ENCODE measurements around the gene SPATS2. TPM values are rescaled to one million over a fixed set of nuclear protein-coding genes. Genes with fewer than 3 reads are reported as not detected.

SPATS2 gene
- total RNA-seq, 4 donors from 2014 or later = 3.3 to 46.0 (median 16.0) TPM

DNA sequence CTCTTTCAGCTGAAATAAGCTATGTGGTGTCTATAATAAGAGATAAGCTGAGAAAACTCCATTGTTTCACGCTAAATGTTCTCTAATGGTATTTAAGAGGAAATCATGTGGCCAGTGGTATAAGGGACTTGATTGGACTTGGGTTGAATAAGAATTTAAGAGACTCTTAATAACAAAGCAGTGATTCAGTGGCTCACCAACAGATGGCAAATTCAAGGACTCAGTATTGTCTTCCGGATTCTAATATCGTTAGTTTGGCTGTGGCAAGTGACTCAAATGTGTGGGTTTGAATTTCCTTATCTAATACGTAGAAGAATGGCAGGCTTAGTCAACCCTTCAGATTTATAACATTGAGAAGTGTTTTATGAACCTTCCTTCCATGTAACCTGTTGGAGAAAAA is 122.5 kb downstream of the SPATS2 start:
- intact Hi-C loops (cut with DNase I; ENCODE audit: low total_unique reads) = no loop called here
- TF ChIP-seq, protein P1, sequence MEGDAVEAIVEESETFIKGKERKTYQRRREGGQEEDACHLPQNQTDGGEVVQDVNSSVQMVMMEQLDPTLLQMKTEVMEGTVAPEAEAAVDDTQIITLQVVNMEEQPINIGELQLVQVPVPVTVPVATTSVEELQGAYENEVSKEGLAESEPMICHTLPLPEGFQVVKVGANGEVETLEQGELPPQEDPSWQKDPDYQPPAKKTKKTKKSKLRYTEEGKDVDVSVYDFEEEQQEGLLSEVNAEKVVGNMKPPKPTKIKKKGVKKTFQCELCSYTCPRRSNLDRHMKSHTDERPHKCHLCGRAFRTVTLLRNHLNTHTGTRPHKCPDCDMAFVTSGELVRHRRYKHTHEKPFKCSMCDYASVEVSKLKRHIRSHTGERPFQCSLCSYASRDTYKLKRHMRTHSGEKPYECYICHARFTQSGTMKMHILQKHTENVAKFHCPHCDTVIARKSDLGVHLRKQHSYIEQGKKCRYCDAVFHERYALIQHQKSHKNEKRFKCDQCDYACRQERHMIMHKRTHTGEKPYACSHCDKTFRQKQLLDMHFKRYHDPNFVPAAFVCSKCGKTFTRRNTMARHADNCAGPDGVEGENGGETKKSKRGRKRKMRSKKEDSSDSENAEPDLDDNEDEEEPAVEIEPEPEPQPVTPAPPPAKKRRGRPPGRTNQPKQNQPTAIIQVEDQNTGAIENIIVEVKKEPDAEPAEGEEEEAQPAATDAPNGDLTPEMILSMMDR (IDR thresholded peaks at IDR 0.05) = no peak
- TF ChIP-seq POLR2A (IDR thresholded peaks at IDR 0.05) = no peak
- no peaks in the 10 kb centered on the region for H3K27me3 ChIP-seq
- H3K4me3 ChIP-seq = no peak overlapping the region
- no peaks in the 10 kb centered on the region for H3K36me3 ChIP-seq
- H3K4me1 ChIP-seq = no peaks in the 10 kb centered on the region
- no peak overlapping the region for H3K27ac ChIP-seq
- no peak for DNase-seq
- H3K9me3 ChIP-seq = no peaks in the 10 kb centered on the region

DNA sequence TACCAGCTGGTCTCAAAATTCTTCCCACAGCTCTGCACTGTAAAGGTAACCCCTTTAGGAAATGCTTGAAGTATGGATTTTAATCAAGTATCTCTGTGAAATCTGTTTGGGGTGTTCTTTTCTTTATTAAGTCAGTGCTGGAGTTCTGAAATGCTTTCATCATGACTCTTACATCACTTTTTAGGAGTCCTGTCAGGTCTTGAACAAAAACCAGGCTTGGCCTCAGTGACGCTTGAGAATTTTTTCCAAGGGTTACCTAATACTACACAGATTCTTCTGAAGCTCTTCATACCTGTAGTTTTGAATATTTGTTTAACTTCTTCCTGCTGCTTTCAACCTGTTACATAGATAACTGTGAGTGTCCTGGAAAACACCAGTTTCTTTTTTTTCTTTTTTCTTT is 124.6 kb downstream of the SPATS2 start:
- Histone ChIP-seq H3K4me1 (no peaks in the 10 kb centered on the region), H3K27me3 (no peaks in the 10 kb centered on the region), H3K36me3 (no peaks in the 10 kb centered on the region), H3K4me3 (no peak overlapping the region), H3K27ac (peak overlapping the region in 1 of 2 donors; percentile 27), H3K9me3 (no peaks in the 10 kb centered on the region)
- TF ChIP-seq, protein P1 (IDR thresholded peaks at IDR 0.05) = no peak
- no peak for TF ChIP-seq POLR2A (IDR thresholded peaks at IDR 0.05)
- intact Hi-C loops (cut with DNase I; ENCODE audit: low total_unique reads) = no loop called here
- DNase-seq = no peak

DNA sequence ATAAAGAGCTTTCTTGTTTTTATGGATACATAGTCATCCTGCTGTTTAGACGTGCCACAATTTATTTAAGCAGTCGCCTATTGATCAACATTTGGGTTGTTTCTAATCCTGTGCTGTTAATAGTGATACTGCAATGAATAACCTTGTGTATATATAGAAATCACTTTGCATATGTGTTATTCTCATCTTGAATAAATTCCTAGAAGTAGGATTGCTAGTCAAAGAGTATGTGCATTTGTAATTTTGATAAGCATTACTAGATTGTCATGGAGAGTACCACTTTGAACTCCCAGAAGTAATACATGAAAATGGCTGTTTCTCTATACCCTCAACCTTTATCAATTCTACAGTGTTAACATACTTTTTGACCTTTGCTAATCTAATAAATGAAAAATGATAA is 126.6 kb downstream of the SPATS2 start:
- H3K27ac ChIP-seq = no peak overlapping the region
- no peaks in the 10 kb centered on the region for H3K36me3 ChIP-seq
- intact Hi-C loops (cut with DNase I; ENCODE audit: low total_unique reads) = no loop called here
- H3K27me3 ChIP-seq = no peaks in the 10 kb centered on the region
- no peak for DNase-seq
- H3K4me3 ChIP-seq = no peak overlapping the region
- no peaks in the 10 kb centered on the region for H3K9me3 ChIP-seq
- TF ChIP-seq POLR2A (IDR thresholded peaks at IDR 0.05) = no peak
- TF ChIP-seq, protein P1 (IDR thresholded peaks at IDR 0.05) = no peak
- H3K4me1 ChIP-seq = no peaks in the 10 kb centered on the region

DNA sequence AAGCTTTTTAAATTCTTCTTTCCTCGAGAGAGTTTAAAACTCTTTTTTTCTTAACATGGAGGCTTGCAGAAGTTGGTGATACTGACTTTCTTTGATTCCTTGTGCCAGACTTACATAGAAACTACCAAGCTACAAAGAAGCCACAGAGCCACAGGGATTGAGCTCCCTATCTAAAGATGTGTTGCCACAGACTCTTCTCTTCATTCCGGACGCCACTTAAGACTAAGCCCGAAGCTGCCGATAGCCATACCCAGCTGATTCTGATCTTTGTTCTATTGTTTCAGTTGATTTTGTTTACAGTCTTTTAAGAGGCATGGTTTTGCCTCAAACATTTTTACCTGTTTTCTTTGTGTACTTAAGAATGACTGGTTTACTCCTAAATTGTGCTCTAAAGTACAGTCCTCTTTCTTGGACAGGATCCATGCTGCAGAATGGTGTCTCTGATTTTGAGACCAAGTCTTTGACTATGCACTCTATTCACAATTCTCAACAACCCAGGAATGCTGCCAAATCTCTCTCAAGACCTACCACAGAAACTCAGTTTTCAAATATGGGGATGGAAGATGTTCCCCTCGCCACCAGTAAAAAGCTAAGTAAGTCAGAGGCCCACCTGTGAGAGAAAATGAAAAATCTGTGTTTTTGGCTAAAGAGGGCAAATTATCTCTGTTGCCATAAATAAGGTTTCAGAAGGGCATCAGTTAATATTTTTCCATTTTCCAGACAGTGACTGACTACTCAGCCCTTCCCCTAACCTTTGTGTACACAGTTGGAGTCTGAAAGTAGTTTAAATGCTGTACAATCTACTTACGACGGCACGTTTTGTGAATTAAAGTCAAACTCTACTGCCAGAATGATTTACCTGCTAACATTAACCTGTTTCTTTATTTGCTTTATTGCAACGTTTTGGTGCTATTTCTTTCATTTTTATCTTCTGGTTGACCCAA is 129.4 kb downstream of the SPATS2 start:
- DNase-seq = no peak
- no peaks in the 10 kb centered on the region for H3K9me3 ChIP-seq
- H3K4me3 ChIP-seq = no peak overlapping the region
- H3K36me3 ChIP-seq = no peaks in the 10 kb centered on the region
- H3K4me1 ChIP-seq = no peaks in the 10 kb centered on the region
- intact Hi-C loops (cut with DNase I; ENCODE audit: low total_unique reads) = no loop called here
- no peak overlapping the region for H3K27ac ChIP-seq
- TF ChIP-seq POLR2A (IDR thresholded peaks at IDR 0.05) = no peak
- TF ChIP-seq, protein P1 (IDR thresholded peaks at IDR 0.05) = no peak
- H3K27me3 ChIP-seq = no peaks in the 10 kb centered on the region

DNA sequence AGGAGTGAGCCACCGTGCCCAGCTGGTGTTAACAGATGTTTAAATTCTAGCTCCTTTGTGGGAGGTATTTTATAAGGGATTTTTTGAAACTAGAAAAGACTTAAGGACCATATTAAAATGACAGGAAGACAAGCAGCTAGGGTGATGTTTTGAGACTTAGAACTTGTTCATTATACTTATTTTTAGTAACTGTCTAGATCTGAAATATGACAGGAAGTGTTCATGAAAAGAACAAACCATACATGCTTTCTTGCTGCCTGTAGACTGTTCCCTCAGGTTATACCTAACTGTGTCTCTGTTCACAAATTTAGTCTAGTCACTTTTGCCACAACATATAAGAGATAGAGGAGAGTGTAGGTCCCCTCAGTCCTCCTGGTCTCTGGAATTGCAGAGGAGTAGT is 134.6 kb downstream of the SPATS2 start:
- Histone ChIP-seq H3K27ac (no peak overlapping the region), H3K36me3 (no peaks in the 10 kb centered on the region), H3K9me3 (no peaks in the 10 kb centered on the region), H3K4me1 (no peaks in the 10 kb centered on the region), H3K4me3 (no peak overlapping the region), H3K27me3 (no peaks in the 10 kb centered on the region)
- intact Hi-C loops (cut with DNase I; ENCODE audit: low total_unique reads) = no loop called here
- TF ChIP-seq, protein P1 (IDR thresholded peaks at IDR 0.05) = no peak
- no peak for TF ChIP-seq POLR2A (IDR thresholded peaks at IDR 0.05)
- no peak for DNase-seq
